SK-N-SH treated with all-trans-retinoic acid at 6 μM for 48 hours (cell line): ENCODE data around the gene BIRC7.

Experiments used
- ATAC-seq: fragments of 200-7000 bp; cut with Tn5 transposase; 3 replicates; pipeline ENCODE4 v1.9.1; 2020; ENCODE audit warnings: mild to moderate bottlenecking, moderate library complexity
- ARNTL ChIP-seq: fragments of 450-650 bp; formaldehyde crosslinking; IDR thresholded peaks from 2 replicates; pipeline ENCODE4 v1.5.0; 2020; ENCODE audit warnings: low read depth, mild to moderate bottlenecking, moderate library complexity, borderline replicate concordance
- BACH2 ChIP-seq: fragments of 250-450 bp; sonication (Bioruptor Pico); IDR thresholded peaks from 2 replicates; pipeline ENCODE4 v1.9.0; 2021; ENCODE audit warnings: mild to moderate bottlenecking, borderline replicate concordance
- CSDC2 ChIP-seq: fragments of 250-450 bp; sonication (Bioruptor Pico); IDR thresholded peaks from 2 replicates; pipeline ENCODE4 v1.5.0; 2020; ENCODE audit warnings: mild to moderate bottlenecking, moderate library complexity
- GLIS3 ChIP-seq: fragments of 250-450 bp; sonication (Bioruptor Pico); IDR thresholded peaks from 2 replicates; pipeline ENCODE4 v1.5.0; 2020; ENCODE audit warnings: mild to moderate bottlenecking, moderate library complexity
- ISL1 ChIP-seq: fragments of 250-450 bp; sonication (Bioruptor Pico); IDR thresholded peaks from 2 replicates; pipeline ENCODE4 v2.1.2; 2022; ENCODE audit warnings: mild to moderate bottlenecking, moderate library complexity
- OSR1 ChIP-seq: fragments of 250-450 bp; sonication (Bioruptor Pico); IDR thresholded peaks from 2 replicates; pipeline ENCODE4 v1.8.0; 2022; ENCODE audit warnings: moderate library complexity, mild to moderate bottlenecking, inconsistent platforms
- PPARA ChIP-seq: fragments of 250-450 bp; sonication (Bioruptor Pico); IDR thresholded peaks from 2 replicates; pipeline ENCODE4 v1.5.0; 2020; ENCODE audit warnings: mild to moderate bottlenecking, borderline replicate concordance
- RARB ChIP-seq: fragments of 250-450 bp; sonication (Bioruptor Pico); IDR thresholded peaks from 2 replicates; pipeline ENCODE4 v1.8.0; 2021; ENCODE audit warnings: mild to moderate bottlenecking, moderate library complexity
- SNAI2 ChIP-seq: fragments of 250-450 bp; sonication (Bioruptor Pico); IDR thresholded peaks from 2 replicates; pipeline ENCODE4 v1.5.0; 2020; ENCODE audit warnings: mild to moderate bottlenecking, moderate library complexity
- TCF4 ChIP-seq: fragments of 250-450 bp; sonication (Bioruptor Pico); IDR thresholded peaks from 2 replicates; pipeline ENCODE4 v1.8.0; 2021; ENCODE audit warnings: mild to moderate bottlenecking, moderate library complexity, borderline replicate concordance
- TOX ChIP-seq: fragments of 250-450 bp; sonication (Bioruptor Pico); IDR thresholded peaks from 2 replicates; pipeline ENCODE4 v1.8.0; 2021; ENCODE audit warnings: mild to moderate bottlenecking, moderate library complexity, borderline replicate concordance
- ZC3H10 ChIP-seq: fragments of 250-450 bp; sonication (Bioruptor Pico); IDR thresholded peaks from 2 replicates; pipeline ENCODE4 v1.5.1; 2021; ENCODE audit warnings: mild to moderate bottlenecking, moderate library complexity
- ZFP3 ChIP-seq: fragments of 250-450 bp; sonication (Bioruptor Pico); IDR thresholded peaks from 2 replicates; pipeline ENCODE4 v1.5.0; 2020; ENCODE audit warnings: mild to moderate bottlenecking, moderate library complexity
- ZFP30 ChIP-seq: fragments of 450-650 bp; formaldehyde crosslinking; IDR thresholded peaks from 2 replicates; pipeline ENCODE4 v1.5.0; 2022; ENCODE audit warnings: mild to moderate bottlenecking, moderate library complexity
- ZNF8 ChIP-seq: fragments of 450-650 bp; formaldehyde crosslinking; IDR thresholded peaks from 2 replicates; pipeline ENCODE4 v1.5.0; 2020; ENCODE audit warnings: mild to moderate bottlenecking, moderate library complexity
- TF ChIP-seq, protein P1 (sequence below): fragments of 250-450 bp; sonication (Bioruptor Pico); IDR thresholded peaks from 2 replicates; pipeline ENCODE4 v1.5.1; 2021; ENCODE audit warnings: mild to moderate bottlenecking, moderate library complexity
- TF ChIP-seq, protein P2 (sequence below): fragments of 250-450 bp; sonication (Bioruptor Pico); IDR thresholded peaks from 2 replicates; pipeline ENCODE4 v1.8.0; 2021; ENCODE audit warnings: low read depth, mild to moderate bottlenecking, moderate library complexity, borderline replicate concordance
- TF ChIP-seq, protein P3 (sequence below): fragments of 250-450 bp; sonication (Bioruptor Pico); IDR thresholded peaks from 2 replicates; pipeline ENCODE4 v1.5.0; 2020; ENCODE audit warnings: mild to moderate bottlenecking, moderate library complexity
- TF ChIP-seq, protein P4 (sequence below): fragments of 250-450 bp; sonication (Bioruptor Pico); IDR thresholded peaks from 2 replicates; pipeline ENCODE4 v1.5.1; 2020; ENCODE audit warnings: low read depth, mild to moderate bottlenecking, moderate library complexity

BIRC7 gene

DNA sequence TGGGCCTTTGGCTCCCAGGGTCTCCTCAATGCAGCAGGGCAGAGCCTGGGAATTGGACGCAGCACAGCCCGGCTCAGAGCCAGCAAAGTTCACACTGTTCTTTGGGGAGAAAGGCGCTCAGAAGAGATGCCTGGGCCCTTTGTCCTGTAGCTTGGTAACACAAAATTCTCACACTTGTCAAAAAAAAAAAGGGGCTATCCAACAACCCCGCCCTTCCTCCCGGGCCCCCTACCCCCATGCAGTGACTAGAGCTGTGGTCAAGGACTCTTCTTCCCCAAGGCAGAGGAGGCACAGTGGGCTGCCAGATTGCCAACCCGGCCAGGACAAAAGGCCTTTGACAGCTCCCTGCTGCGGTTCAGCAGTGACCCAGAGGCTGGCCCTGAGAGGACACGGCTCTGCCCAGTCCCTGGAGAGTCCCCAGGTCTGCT lies 16.6 kb downstream of the BIRC7 start:
- TF ChIP-seq SNAI2 (CRISPR knock-in tag) (no peak), ZFP3 (CRISPR knock-in tag) (no peak), RARB (CRISPR knock-in tag) (no peak), PPARA (no peak), TOX (CRISPR knock-in tag) (no peak), ARNTL (CRISPR knock-in tag) (no peak), TCF4 (no peak), ZNF8 (CRISPR knock-in tag) (no peak)
- TF ChIP-seq, protein P1, sequence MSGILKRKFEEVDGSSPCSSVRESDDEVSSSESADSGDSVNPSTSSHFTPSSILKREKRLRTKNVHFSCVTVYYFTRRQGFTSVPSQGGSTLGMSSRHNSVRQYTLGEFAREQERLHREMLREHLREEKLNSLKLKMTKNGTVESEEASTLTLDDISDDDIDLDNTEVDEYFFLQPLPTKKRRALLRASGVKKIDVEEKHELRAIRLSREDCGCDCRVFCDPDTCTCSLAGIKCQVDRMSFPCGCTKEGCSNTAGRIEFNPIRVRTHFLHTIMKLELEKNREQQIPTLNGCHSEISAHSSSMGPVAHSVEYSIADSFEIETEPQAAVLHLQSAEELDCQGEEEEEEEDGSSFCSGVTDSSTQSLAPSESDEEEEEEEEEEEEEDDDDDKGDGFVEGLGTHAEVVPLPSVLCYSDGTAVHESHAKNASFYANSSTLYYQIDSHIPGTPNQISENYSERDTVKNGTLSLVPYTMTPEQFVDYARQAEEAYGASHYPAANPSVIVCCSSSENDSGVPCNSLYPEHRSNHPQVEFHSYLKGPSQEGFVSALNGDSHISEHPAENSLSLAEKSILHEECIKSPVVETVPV (CRISPR knock-in tag), result no peak
- ATAC-seq, result no peak

DNA sequence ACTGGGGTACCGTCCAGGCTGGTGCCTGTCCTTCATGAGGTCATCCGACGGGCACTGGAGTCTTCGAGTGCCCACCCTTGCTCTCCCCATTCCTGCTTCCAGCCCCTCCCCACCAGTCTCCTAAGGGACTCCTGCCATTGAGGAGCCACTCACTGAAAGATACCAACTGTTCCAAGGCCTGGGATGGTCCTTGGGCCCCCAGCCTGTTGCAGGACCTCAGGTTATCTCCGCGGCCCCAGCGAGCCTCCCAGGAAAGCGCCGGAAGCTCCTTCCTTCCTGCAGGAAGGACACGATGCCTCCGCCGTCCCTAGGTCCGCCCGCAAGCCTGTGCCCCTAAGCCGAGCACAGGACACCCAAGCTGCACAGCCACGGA lies 17.3 kb downstream of the BIRC7 start:
- no peak for TF ChIP-seq ISL1 (CRISPR knock-in tag)
- TF ChIP-seq, protein P2, sequence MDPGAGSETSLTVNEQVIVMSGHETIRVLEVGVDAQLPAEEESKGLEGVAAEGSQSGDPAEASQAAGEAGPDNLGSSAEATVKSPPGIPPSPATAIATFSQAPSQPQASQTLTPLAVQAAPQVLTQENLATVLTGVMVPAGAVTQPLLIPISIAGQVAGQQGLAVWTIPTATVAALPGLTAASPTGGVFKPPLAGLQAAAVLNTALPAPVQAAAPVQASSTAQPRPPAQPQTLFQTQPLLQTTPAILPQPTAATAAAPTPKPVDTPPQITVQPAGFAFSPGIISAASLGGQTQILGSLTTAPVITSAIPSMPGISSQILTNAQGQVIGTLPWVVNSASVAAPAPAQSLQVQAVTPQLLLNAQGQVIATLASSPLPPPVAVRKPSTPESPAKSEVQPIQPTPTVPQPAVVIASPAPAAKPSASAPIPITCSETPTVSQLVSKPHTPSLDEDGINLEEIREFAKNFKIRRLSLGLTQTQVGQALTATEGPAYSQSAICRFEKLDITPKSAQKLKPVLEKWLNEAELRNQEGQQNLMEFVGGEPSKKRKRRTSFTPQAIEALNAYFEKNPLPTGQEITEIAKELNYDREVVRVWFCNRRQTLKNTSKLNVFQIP, result no peak
- TF ChIP-seq, all 23 proteins: peak for 0
- no peak; the same call in 1 of the 3 replicates for ATAC-seq

DNA sequence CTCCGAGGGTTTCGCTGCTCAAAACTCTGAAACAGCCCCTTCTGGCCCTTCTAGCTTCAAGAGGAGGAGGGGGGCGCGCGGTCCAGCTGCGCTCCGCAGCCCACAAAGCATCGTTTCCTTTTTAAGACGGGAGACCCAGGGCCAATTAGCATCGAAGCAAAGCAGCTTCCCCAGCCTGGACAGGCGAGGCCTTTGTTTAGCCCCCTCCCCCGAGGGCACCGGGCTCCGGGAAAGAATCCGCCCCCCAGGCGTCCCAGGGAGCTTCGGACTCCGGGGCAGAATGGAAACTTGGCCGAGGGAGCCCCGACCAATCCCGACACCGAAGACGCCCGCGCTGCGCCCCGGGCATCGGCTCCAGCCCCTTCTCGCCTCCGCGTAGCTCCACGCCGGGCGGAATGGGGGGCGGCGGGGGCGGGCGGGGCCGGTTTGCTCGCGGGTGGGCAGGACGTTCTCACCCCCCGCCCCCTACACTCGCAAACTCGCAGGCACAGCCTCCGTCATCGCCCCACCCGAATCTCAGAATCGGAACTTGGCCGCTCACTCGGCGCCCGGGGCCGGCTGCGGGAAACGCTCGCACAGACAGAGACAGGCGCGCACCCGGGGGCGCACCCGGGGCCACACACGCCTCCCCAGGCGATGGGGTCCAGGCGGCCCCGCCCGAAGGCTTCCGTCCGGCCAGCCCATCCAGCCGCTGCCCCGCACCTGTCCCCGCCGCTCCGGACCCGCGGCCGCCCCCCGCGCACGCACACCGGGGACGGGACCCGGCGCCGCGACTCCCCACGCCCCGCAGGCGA lies 17.9 kb downstream of the BIRC7 start:
- TF ChIP-seq TOX (CRISPR knock-in tag) (no peak), OSR1 (CRISPR knock-in tag) (no peak), GLIS3 (CRISPR knock-in tag) (no peak), ZFP3 (CRISPR knock-in tag) (no peak), ZFP30 (no peak), TCF4 (no peak), ISL1 (CRISPR knock-in tag) (no peak), BACH2 (CRISPR knock-in tag) (no peak), CSDC2 (no peak)
- TF ChIP-seq, protein P3, sequence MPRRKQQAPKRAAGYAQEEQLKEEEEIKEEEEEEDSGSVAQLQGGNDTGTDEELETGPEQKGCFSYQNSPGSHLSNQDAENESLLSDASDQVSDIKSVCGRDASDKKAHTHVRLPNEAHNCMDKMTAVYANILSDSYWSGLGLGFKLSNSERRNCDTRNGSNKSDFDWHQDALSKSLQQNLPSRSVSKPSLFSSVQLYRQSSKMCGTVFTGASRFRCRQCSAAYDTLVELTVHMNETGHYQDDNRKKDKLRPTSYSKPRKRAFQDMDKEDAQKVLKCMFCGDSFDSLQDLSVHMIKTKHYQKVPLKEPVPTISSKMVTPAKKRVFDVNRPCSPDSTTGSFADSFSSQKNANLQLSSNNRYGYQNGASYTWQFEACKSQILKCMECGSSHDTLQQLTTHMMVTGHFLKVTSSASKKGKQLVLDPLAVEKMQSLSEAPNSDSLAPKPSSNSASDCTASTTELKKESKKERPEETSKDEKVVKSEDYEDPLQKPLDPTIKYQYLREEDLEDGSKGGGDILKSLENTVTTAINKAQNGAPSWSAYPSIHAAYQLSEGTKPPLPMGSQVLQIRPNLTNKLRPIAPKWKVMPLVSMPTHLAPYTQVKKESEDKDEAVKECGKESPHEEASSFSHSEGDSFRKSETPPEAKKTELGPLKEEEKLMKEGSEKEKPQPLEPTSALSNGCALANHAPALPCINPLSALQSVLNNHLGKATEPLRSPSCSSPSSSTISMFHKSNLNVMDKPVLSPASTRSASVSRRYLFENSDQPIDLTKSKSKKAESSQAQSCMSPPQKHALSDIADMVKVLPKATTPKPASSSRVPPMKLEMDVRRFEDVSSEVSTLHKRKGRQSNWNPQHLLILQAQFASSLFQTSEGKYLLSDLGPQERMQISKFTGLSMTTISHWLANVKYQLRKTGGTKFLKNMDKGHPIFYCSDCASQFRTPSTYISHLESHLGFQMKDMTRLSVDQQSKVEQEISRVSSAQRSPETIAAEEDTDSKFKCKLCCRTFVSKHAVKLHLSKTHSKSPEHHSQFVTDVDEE (CRISPR knock-in tag), result no peak
- TF ChIP-seq, protein P1 (CRISPR knock-in tag), result no peak
- TF ChIP-seq, protein P4, sequence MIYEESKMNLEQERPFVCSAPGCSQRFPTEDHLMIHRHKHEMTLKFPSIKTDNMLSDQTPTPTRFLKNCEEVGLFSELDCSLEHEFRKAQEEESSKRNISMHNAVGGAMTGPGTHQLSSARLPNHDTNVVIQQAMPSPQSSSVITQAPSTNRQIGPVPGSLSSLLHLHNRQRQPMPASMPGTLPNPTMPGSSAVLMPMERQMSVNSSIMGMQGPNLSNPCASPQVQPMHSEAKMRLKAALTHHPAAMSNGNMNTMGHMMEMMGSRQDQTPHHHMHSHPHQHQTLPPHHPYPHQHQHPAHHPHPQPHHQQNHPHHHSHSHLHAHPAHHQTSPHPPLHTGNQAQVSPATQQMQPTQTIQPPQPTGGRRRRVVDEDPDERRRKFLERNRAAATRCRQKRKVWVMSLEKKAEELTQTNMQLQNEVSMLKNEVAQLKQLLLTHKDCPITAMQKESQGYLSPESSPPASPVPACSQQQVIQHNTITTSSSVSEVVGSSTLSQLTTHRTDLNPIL (CRISPR knock-in tag), result no peak
- no peak; the same call in 2 of the 3 replicates for ATAC-seq

DNA sequence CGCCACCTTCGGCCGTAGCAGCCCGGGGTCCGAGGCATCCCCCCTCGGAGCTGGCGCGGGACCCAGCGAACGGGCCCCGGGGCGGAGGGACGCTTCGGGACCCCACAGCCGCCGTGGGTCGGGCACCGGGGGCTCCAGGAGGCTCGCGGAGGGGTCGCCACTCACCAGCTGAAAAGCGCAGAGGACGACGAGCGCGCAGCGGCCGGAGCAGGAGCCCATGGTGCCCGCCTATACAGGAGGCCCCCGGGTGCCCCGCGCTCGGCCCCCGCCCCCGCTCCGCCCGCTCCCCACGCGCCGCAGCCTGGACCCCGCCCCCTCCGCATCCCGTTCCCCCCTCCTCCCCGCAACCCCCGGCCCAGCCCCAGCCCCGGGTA lies 18.5 kb downstream of the BIRC7 start, which contains the start of gene NKAIN4:
Gene NKAIN4, minus strand, starts transcription at position 232 of the 374 bp plus-strand sequence. Its CDS starts 13 bp downstream, at position 219.
- no peak for TF ChIP-seq ZC3H10 (CRISPR knock-in tag)
- TF ChIP-seq, protein P3 (CRISPR knock-in tag), result no peak
- TF ChIP-seq, protein P2, result no peak
- TF ChIP-seq, protein P4 (CRISPR knock-in tag), result no peak
- ATAC-seq, result no peak
